GM12864 (cell line): ENCODE results near the gene LRP3.

ENCODE experiments used
- DNase-seq: peaks from one replicate; pipeline ENCODE4 v3.0.0-alpha.2; 2011; ENCODE audit warnings: low read depth
- H3K4me3 ChIP-seq: 2 replicates; pipeline ENCODE4 v1.5.1; 2011; ENCODE audit warnings: mild to moderate bottlenecking, low read depth, low read length, control low read depth
- CTCF ChIP-seq: IDR thresholded peaks from 2 replicates; pipeline ENCODE4 v1.5.1; 2011; ENCODE audit warnings: low read depth, mild to moderate bottlenecking, moderate library complexity, low read length, control low read depth, inconsistent platforms; ENCODE audit errors: missing control alignments

LRP3 gene

GRCh38 chr19:33227242-33227650, 33.1 kb downstream of the LRP3 start:
- TF ChIP-seq CTCF = no peak

GRCh38 chr19:33227870-33228599, 33.9 kb downstream of the LRP3 start:
- H3K4me3 ChIP-seq = no peak overlapping the region
- no peak for TF ChIP-seq CTCF

More at GRCh38 chr19:33227242-33227650, 33.1 kb downstream of the LRP3 start:
- DNase-seq = no peak
- H3K4me3 ChIP-seq = no peak overlapping the region

DNA sequence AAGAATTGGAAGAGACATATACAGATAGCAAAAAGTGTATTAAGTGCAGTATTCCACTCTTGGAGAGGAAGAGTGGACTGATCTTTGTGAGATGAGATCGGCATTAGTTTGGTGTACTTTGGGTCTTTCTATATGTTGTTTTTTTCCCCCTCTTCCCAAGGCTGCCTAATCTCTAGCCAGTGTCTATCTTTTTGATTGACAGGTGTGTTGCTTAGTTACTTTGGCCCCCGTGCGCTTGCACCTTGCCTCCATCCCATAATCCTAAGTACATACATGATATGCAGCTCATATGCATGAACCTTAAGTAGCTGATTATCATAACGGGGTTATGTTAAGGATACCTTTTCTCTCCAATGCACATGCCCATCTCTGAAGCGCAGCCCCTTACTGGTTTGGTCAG, 35.8 kb downstream of the LRP3 start:
- H3K4me3 ChIP-seq = no peak overlapping the region
- DNase-seq = no peak
- TF ChIP-seq CTCF = no peak

More at GRCh38 chr19:33227870-33228599, 33.9 kb downstream of the LRP3 start:
- DNase-seq = no peak

GRCh38 chr19:33231511-33231910, 37.4 kb downstream of the LRP3 start:
- no peak for DNase-seq
- TF ChIP-seq CTCF = no peak
- H3K4me3 ChIP-seq = no peak overlapping the region

DNA sequence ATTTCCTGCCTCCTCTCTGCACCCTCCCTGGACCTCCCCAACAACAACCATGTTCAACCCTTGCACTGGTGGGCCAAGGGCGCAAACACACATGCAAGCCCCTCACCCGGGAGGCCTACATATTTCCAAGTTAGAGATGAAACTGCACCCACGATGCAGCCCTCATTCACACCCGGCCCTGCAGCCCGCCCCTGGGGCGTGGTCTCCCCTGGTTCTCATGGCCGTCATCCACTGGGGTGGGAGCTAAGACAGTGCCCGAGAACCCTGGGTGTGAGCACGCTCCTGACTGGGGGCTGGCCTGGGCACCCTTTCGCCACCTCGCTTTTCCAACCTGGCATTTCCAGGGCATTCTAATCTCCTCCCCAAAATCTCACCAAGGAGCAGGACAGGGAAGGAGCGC, 38.5 kb downstream of the LRP3 start:
- no peak for DNase-seq
- no peak for TF ChIP-seq CTCF
- no peak overlapping the region for H3K4me3 ChIP-seq

DNA sequence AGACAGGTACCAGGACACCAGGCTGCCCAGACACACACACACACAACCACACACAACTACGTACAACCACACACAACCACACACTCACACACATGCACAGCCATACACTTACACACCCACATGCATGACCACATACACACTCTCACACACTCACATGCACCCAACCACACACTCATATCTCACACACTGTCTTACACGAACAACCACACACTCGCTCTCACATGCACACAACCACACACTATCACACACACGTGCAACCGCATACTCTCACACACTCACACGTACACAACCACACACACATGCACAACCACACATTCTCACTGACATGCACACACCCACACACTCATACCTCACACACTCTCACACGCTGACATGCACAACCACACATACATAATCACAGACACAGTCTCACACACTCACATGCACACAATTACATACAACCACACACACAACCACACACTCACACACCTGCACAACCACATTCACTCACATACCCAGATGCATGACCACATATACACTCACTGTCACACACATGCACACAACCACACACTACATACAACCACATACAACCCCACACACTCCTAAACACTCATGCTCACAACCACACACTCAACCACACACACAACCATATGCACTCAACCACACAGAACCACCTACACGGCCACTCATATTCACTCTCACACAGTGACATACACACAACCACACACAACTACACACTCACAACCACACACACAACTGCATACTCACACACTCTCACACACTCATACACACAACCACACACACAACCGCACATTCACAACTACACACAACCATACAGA, 39.1 kb downstream of the LRP3 start:
- TF ChIP-seq CTCF = no peak
- no peak for DNase-seq
- H3K4me3 ChIP-seq = no peak overlapping the region
